HL-60/S4 (cell line): Measurements from ENCODE around the gene CCDC187.
"Not testable (repeated sequence)": the region's sequence is repeated elsewhere in the genome, so short reads cannot be mapped to it uniquely, and the experiment has no call there.

Experiments
- in situ Hi-C: fragments of 300-500 bp; cut with MboI; formaldehyde crosslinking; loops from 2 replicates; pipeline ENCODE4 v1.14.3; 2022; ENCODE audit warnings: low sequenced_read_pairs

Gene CCDC187

DNA sequence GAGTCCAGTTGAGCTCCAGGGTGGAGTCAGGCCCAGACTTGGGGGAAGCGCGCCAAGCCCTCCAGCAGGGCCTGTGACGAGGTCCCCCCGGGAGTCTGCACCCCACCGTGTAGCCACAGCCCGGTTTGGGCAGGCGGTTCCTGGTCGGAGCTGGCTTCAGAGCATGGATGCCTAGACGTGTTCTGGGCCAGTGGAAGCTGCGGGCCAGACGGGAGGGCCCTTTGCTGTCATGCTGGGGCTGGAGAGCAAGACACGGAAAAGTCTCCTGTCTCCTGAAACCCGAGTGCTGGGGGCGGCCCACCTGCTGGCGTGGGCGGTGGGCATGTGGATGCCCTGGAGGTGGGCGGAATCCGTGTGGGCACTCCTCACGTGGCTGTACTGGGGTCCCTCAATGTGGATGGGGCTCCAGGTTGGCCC is 25.3 kb upstream of the CCDC187 start:
- in situ Hi-C loops, result loop anchor here (25.0 kb wide), 1 partner anchor 308 kb away; no protein-coding TSS in a partner anchor

DNA sequence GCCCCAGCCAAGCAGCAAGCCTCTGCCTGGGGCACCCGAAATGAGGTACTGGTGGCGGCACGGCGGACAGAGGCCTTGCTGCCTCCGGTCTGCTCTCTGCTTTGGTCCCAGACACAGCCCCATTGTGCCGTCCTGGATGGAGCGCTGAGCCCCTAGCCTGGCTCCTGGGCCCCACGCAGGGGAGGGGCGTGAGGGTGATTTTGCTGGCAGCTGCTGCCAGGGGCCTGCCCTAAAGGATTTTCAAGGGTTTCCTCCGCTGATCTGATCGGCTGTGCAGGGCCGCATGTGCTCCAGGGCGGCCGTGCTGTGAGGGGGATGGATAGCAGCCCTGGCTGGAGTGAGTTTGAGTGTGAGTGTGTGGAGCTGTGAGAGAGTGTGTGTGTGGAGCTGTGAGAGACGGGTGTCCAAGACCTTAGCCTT is 24.7 kb upstream of the CCDC187 start:
- in situ Hi-C loops, result loop anchor here (25.0 kb wide), 1 partner anchor 309 kb away; no protein-coding TSS in a partner anchor

- in situ Hi-C loops, result loop anchor here (25.0 kb wide), 1 partner anchor 309 kb away; no protein-coding TSS in a partner anchor
These were observed 24.2 kb upstream of the CCDC187 start for GRCh38 chr9:136328011-136328621.

DNA sequence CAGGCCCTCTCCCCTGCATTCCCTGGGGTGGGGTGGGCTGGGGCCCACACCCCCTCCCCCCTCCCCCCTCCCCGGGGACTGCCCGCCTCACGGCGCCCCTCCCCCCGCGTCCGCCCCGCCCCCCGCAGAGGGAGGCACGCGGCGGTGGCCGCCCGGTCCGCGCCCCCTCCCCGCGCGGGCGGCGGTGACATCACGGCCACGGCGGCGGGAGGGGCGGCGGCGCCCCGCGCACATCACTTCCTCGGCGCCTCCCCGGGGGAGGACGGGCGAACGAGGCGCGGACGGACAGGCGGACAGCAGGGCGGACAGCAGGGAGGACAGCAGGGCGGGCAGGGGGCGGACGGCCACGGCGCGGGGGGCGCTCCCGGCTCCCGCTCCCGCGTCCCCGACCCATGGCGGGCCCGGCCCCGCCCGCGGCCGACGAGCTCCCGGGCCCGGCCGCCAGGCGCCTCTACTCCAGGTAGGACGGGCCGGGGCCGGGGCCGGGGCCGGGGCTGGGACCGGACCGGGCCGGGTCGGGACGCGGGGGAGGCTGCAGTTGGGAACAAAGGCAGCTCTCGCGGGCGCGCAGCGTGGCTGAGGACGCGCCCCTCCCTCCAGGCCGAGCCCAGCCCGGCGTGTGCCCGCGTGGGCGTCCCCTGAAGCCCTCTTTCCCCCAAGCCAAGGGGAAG is 23.5 kb upstream of the CCDC187 start, which contains the start of gene GPSM1:
GPSM1 (plus strand) TSS at position 236 of the 671 bp plus-strand sequence; CDS start at position 393, 157 bp downstream.
- in situ Hi-C loops, result loop anchor here (25.0 kb wide), 1 partner anchor 310 kb away; no protein-coding TSS in a partner anchor

DNA sequence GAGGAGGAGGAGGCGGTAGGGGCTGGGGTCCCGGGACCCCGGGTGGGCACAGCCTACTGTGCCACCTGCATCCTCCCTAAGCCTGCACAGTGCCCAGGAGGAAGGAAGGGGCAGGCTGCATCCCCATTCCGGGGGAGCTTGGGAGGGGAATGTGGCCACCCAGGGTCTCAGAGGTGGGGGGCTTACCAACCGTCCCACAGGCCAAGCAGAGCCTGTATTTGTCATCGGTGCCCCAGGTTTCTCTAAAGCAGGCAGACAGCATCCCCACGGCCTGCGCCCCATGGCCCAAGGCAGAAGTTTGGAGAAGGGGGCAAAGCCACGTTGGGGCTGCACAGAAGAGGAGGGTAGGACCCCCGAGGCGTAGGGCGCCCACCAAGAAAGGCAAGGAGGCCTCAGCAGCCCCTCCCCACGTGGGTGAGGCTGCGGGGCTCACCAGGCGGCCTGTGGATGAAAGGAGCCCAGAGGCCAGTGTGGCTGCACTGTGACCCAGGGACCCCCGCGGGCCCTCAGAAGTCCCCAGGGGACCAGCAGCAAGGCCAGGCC is 22.9 kb upstream of the CCDC187 start:
- in situ Hi-C loops, result loop anchor here (25.0 kb wide), 1 partner anchor 310 kb away; no protein-coding TSS in a partner anchor

GRCh38 chr9:136326061-136326760 is 22.3 kb upstream of the CCDC187 start:
- in situ Hi-C loops, result loop anchor here (25.0 kb wide), 1 partner anchor 311 kb away; no protein-coding TSS in a partner anchor

DNA sequence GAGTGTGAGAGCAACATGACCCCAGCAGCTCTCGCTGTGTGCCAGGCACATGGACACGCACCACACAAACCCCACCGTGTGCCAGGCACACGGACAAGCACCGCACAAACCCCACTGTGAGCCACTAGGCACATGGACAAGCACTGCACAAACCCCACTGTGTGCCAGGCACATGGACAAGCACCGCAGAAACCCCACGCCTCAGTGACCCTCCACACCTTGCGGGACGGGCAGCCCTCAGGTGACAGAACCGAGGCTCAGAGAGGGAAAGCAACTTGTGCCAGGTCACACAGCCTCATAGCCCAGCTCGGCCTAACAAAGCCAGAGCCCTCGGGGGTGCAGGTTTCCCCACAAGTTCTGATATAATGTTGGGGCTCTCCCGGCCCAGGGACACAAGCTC is 21.5 kb upstream of the CCDC187 start:
- in situ Hi-C loops, result loop anchor here (25.0 kb wide), 1 partner anchor 312 kb away; no protein-coding TSS in a partner anchor

DNA sequence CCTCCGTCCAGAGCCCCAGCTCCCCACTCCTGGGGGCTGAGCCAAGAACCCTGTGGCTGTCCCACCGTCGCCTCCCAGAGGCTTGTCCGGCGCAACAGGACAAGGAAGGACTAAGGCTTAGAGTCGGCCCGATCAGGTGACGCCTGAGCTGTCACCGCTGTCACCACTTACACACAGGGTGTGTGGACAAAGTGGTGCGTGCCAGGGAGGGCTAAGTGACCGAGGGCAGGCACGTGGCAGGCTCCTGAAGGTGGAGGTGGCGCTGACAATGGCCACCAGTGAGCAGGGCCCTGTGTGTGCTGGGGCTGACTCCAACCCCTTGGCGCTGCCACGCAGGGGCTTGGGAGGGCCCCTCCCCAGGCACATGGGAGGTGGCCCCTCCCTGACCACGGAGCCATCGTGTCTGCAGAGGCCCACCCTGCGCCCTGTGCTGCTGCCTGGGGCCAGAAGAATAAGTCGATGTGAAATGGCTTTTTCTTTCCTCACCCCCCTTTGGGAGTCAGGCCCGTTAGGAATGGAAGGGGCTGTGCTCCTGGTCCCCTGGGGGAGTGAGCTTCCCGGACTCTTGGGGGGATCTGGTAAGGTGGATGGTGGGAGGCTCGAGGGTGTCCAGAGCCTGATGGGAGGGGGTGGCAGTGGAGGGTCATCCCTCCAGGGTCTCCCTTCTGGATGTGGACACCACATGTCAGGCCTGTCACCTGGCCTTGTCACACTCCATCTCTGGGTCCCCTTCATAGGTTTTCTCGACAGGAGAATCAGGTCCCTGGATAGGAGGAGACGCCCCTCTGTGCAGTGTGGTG is 20.8 kb upstream of the CCDC187 start:
- in situ Hi-C loops, result loop anchor here (25.0 kb wide), 1 partner anchor 313 kb away; no protein-coding TSS in a partner anchor

- in situ Hi-C loops, result no loop called here
These were observed 19.5 kb upstream of the CCDC187 start for GRCh38 chr9:136323371-136323789.

DNA sequence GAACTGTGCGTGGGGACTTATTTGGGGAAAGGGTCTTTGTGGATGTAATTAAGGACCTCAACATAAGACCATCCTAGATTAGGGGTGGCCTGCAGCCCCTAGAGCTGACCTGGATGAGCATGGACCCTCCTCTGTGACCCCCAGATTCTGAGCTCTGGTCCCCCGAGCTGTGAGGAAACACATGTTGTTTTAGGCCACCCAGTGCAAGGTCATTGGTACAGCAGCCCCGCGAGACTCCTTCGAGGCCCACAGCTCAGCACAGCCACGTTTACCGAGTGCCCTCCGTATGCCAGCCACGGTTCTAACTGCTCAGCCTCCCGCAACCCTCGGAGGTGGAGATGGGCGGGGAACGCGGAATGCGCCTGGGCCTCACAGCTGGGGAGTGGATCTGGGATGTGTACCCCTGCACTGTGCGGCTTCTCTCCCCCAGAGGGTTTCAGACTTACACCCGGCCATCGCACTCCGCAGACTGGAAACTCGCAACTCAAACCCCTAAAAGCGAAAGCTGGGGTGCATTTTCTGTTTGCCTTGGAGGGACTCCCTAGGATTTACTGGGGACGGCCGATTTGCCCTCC is 18.9 kb upstream of the CCDC187 start:
- in situ Hi-C loops, result no loop called here

- in situ Hi-C loops, result no loop called here
These were observed 17.7 kb upstream of the CCDC187 start for GRCh38 chr9:136321561-136321960.

- in situ Hi-C loops, result not testable (repeated sequence)
These were observed 17.1 kb upstream of the CCDC187 start for GRCh38 chr9:136320972-136321371.

DNA sequence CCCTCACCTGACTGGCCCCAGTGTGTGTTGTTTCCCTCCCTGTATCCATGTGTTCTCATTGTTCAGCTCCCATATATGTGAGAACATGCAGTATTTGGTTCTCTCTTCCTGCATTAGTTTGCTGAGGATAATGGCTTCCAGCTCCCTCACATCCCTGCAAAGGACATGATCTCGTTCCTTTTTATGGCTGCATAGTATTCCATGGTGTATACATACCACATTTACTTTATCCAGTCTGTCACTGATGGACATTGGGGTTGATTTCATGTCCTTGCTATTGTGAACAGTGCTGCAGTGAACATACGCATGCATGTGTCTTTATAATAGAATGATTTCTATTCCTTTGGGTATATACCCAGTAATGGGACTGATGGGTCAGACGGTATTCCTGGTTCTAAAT is 16.1 kb upstream of the CCDC187 start:
- in situ Hi-C loops, result not testable (repeated sequence)

DNA sequence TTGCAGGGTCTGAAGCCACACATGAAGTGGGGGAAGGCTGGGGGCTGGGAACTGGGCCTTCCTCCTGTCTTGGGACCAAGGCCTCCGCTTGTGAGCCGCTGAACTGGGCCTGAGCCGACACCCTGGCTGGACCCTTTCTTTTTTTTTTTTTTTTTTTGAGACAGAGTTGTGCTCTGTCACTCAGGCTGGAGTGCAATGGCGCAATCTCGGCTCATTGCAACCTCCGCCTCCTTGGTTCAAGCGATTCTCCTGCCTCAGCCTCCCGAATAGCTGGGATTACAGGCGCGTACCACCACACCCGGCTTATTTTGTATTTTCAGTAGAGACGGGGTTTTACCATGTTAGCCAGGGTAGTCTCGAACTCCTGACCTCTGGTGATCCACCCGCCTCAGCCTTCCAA is 15.3 kb upstream of the CCDC187 start:
- in situ Hi-C loops, result not testable (repeated sequence)

DNA sequence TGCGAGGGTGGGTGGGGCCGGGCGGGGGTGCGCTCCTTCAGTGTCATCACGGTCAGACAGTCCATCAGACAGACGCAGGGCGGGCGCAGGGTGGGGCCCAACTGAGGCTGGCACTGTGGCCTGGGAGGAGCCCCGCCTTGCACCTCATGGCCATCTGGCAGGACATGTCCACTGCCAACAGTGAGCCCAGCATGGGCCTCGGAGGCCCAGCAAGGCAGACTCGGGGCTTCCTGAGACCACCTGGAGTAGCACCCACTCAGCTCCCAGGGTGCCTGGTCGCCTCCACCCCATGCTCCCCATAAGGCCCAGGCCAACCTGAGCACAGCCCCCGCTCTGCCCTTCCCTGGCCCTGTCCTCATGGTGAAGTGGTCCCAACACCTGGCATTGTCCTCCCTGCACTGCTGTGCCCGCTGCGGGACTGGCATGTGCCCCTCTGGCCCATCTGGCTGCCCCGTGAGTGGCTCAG is 14.9 kb upstream of the CCDC187 start:
- in situ Hi-C loops, result no loop called here

GRCh38 chr9:136318111-136318775 is 14.3 kb upstream of the CCDC187 start:
- in situ Hi-C loops, result no loop called here

DNA sequence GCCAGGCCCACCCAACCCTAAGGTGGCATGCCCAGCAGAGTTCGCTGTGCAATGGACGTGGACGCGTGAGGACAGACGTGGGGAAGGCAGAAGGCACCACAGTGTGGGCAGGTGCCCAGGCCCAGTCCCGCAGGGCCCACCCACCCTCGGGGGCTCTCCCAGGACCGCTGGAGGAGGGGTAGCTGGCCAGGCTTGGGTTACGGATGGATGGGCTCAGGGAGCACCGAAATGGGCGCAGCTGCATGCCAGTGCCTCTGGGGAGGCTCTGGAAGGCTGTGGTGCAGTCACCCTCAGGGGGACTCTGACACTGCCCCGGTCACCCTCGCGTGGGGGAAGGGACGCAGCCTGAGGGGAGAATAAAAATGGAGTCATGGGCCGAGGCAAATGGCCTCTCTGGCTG is 13.8 kb upstream of the CCDC187 start:
- in situ Hi-C loops, result no loop called here

DNA sequence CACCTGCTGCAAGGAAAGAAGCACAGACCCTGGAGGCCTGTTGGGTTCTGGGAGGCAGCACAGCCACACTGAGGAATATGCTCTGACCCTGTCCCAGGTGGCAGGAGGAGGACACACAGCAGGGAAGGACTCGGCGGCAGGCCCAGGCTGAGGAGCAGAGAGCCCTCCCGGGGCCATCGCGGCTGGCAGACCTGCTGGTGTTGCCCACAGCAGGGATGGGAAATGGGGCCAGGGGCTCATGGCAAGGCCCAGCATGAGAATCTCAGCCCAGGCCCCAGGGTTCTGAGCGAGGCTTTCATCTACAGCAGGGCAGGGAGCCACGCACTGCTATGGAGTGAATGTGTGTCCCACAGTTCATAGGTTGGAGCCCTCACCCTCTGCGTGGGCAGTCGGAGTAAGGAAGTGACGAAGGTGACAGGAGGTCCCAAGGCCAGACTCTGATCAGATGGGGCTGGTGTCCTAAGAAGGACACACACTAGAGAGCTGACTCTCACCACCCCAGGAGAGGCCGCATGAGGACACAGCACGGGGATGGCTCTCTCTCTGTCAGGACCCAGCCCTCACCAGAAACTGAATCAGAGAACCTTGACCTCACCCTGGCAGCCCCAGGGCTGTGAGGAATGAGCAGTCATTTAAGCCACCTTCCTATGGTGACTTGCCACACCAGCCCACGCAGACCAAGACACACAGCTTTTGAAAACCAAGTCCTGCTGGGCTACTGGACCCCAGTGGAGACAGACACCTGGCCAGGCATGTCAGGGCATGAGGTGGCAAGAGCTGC is 13.2 kb upstream of the CCDC187 start:
- in situ Hi-C loops, result no loop called here
